Neural progenitor cell (in vitro differentiated cells): ENCODE measurements around the gene HCFC1. TPM values are rescaled to one million over a fixed set of nuclear protein-coding genes. Genes with fewer than 3 reads are reported as not detected.

Source experiments
- DNase-seq: peaks from one replicate; pipeline ENCODE4 v3.0.0-alpha.2; 2016; ENCODE audit warnings: low spot score
- H2AFZ ChIP-seq: fragments of 200-600 bp; sonication (generic); replicated peaks from 2 replicates; pipeline ENCODE4 v1.6.1; 2016; ENCODE audit warnings: antibody characterized with exemption
- H3F3A ChIP-seq: fragments of 200-600 bp; sonication (generic); 2 replicates; pipeline ENCODE4 v1.6.1; 2016; ENCODE audit warnings: antibody characterized with exemption, low read depth
- H3K27ac ChIP-seq: fragments of 200-600 bp; sonication (generic); 2 replicates; pipeline ENCODE4 v1.5.1; 2016; ENCODE audit warnings: mild to moderate bottlenecking
- H3K27me3 ChIP-seq: fragments of 200-600 bp; sonication (generic); 2 replicates; pipeline ENCODE4 v1.6.1; 2016; ENCODE audit warnings: mild to moderate bottlenecking, moderate library complexity
- H3K36me3 ChIP-seq: fragments of 200-600 bp; sonication (generic); 2 replicates; pipeline ENCODE4 v1.5.1; 2016
- H3K4me1 ChIP-seq: fragments of 200-600 bp; sonication (generic); 2 replicates; pipeline ENCODE4 v1.6.1; 2016; ENCODE audit warnings: mixed run types
- H3K4me2 ChIP-seq: fragments of 200-600 bp; sonication (generic); 2 replicates; pipeline ENCODE4 v1.6.1; 2016
- H3K4me3 ChIP-seq: fragments of 200-600 bp; sonication (generic); 2 replicates; pipeline ENCODE4 v1.5.1; 2016
- H3K79me2 ChIP-seq: fragments of 200-600 bp; sonication (generic); 2 replicates; pipeline ENCODE4 v1.6.1; 2016; ENCODE audit warnings: low read depth
- H3K9ac ChIP-seq: fragments of 200-600 bp; sonication (generic); 2 replicates; pipeline ENCODE4 v1.6.1; 2016
- H3K9me3 ChIP-seq: fragments of 200-600 bp; sonication (generic); 2 replicates; pipeline ENCODE4 v1.5.1; 2016; ENCODE audit warnings: low read depth
- H4K20me1 ChIP-seq: fragments of 200-600 bp; sonication (generic); 2 replicates; pipeline ENCODE4 v1.6.1; 2016; ENCODE audit warnings: low read depth
- H3K27ac Mint-ChIP-seq: 3 replicates; pipeline ENCODE4 v1.8.0; 2021; ENCODE audit warnings: mixed read lengths
- H3K27me3 Mint-ChIP-seq: 2 replicates; pipeline ENCODE4 v1.8.0; 2022; ENCODE audit warnings: low read depth, mild to moderate bottlenecking, inconsistent platforms, moderate library complexity, mixed read lengths; ENCODE audit not compliant: insufficient read depth
- H3K36me3 Mint-ChIP-seq: 3 replicates; pipeline ENCODE4 v1.8.0; 2021; ENCODE audit warnings: mixed read lengths
- H3K4me1 Mint-ChIP-seq: 3 replicates; pipeline ENCODE4 v1.8.0; 2021; ENCODE audit warnings: mixed read lengths
- H3K4me3 Mint-ChIP-seq: 3 replicates; pipeline ENCODE4 v1.8.0; 2021; ENCODE audit warnings: mild to moderate bottlenecking, moderate library complexity, mixed read lengths
- H3K9me3 Mint-ChIP-seq: 3 replicates; pipeline ENCODE4 v1.8.0; 2020; ENCODE audit warnings: mixed read lengths
- EZH2 ChIP-seq: fragments of 200-600 bp; sonication (generic); IDR thresholded peaks from 2 replicates; pipeline ENCODE4 v1.6.1; 2017; ENCODE audit warnings: antibody characterized with exemption, mild to moderate bottlenecking, moderate library complexity
- EZH2phosphoT487 ChIP-seq: fragments of 200-600 bp; sonication (generic); IDR thresholded peaks from 2 replicates; pipeline ENCODE4 v1.6.1; 2017; ENCODE audit warnings: antibody characterized with exemption
- total RNA-seq: library from RNA; depleted of rRNA; stranded (reverse); fragments of >200 nt; gene quantifications from 2 replicates; pipeline ENCODE4 v1.2.3, GENCODE V29; 2015; ENCODE audit warnings: low replicate concordance
- TF ChIP-seq, protein P1 (sequence below): fragments of 200-600 bp; sonication (generic); IDR thresholded peaks from 2 replicates; pipeline ENCODE4 v1.5.1; 2017; ENCODE audit warnings: antibody characterized with exemption, mild to moderate bottlenecking

Gene HCFC1
- total RNA-seq, 1 donor from 2014 or later: 20.7 TPM

DNA sequence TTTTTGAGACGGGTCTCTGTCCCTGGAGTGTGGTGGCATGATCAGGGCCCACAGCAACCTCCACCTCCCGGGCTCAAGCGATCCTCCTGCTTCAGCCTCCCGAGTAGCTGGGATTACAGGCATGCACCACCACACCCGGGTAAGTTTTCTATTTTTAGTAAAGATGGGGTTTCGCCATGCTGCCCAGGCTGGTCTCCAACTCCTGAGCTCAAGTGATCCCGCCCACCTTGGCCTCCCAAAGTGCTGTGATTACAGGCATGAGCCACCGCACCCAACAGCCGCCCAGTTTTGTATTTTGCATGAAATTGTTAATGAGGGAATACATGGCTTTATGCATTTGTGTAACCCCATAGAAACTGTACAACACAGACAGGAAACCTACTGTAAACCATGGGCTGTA is 42.8 kb downstream of the HCFC1 start:
- Histone ChIP-seq H3K9ac (no peak overlapping the region), H3F3A (peaks cover 28% of the 10 kb centered on the region), H2AFZ (no peak overlapping the region), H3K9me3 (no peaks in the 10 kb centered on the region), H3K4me2 (peak overlapping the region; percentile 42), H3K36me3 (no peaks in the 10 kb centered on the region), H3K4me3 (peak overlapping the region; percentile 14), H4K20me1 (no peaks in the 10 kb centered on the region), H3K79me2 (peaks cover 11% of the 10 kb centered on the region), H3K4me1 (peaks cover 8% of the 10 kb centered on the region), H3K27me3 (peaks cover 10% of the 10 kb centered on the region), H3K27ac (no peak overlapping the region)
- peak overlapping the region; percentile 8 for H3K4me3 Mint-ChIP-seq
- peaks cover 4% of the 10 kb centered on the region for H3K36me3 Mint-ChIP-seq
- peaks cover 24% of the 10 kb centered on the region for H3K4me1 Mint-ChIP-seq
- no peak for DNase-seq
- TF ChIP-seq, protein P1, sequence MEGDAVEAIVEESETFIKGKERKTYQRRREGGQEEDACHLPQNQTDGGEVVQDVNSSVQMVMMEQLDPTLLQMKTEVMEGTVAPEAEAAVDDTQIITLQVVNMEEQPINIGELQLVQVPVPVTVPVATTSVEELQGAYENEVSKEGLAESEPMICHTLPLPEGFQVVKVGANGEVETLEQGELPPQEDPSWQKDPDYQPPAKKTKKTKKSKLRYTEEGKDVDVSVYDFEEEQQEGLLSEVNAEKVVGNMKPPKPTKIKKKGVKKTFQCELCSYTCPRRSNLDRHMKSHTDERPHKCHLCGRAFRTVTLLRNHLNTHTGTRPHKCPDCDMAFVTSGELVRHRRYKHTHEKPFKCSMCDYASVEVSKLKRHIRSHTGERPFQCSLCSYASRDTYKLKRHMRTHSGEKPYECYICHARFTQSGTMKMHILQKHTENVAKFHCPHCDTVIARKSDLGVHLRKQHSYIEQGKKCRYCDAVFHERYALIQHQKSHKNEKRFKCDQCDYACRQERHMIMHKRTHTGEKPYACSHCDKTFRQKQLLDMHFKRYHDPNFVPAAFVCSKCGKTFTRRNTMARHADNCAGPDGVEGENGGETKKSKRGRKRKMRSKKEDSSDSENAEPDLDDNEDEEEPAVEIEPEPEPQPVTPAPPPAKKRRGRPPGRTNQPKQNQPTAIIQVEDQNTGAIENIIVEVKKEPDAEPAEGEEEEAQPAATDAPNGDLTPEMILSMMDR: no peak
- TF ChIP-seq EZH2phosphoT487 (no peak), EZH2 (no peak)
- peaks cover 9% of the 10 kb centered on the region for H3K27me3 Mint-ChIP-seq
- no peak overlapping the region for H3K27ac Mint-ChIP-seq
- H3K9me3 Mint-ChIP-seq: peaks cover 5% of the 10 kb centered on the region

DNA sequence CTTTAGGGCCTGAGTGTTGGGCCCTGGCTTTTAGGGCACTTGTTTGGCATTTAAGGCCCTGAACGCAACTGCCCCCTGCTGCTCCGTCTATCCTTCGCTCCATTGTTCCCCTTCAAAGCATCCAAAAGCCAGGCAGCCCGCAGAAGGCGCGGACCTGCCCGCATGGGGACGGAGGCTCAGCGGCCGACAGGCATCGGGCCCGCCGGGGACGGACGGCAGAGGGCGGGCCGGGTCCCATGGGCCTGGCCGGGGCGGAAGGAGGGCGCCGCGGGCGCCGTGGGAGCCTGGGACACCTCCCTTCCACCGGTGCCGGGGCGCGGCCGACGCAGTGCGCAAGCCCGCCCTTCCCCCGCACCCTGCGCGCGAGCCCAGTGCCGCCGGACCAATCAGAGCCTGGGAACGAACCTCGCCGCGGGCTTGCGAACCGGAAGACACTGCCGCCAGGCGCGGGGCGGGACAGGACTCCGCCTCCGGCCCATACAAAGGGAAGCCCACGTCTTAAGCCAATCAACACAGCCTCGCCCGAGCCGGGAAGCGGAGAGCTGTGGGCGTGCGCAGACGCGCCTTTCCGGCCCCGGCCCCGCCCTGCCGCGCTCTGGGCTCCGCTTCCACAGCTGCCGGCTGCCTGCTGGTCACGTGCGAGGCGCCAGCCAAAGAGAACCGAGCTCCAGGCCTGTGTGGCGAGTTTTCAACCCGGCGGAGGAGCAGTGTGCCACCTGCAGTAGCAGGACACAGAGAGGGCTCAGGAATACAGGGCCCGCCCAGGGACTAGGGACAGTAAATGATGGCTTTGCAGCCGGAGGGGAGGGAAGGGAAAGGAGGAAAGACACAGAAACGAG is 43.5 kb downstream of the HCFC1 start:
- Histone ChIP-seq H4K20me1 (no peaks in the 10 kb centered on the region), H3K27me3 (peaks cover 10% of the 10 kb centered on the region), H3K36me3 (no peaks in the 10 kb centered on the region), H2AFZ (no peak overlapping the region), H3K27ac (peak overlapping the region; percentile 92), H3K4me1 (peaks cover 8% of the 10 kb centered on the region), H3K4me3 (peak overlapping the region; percentile 63), H3K4me2 (peak overlapping the region; percentile 85), H3K79me2 (peaks cover 4% of the 10 kb centered on the region), H3K9me3 (no peaks in the 10 kb centered on the region), H3K9ac (peak overlapping the region; percentile 58), H3F3A (peaks cover 28% of the 10 kb centered on the region)
- Mint-ChIP-seq H3K36me3 (peaks cover 4% of the 10 kb centered on the region), H3K4me1 (peaks cover 20% of the 10 kb centered on the region), H3K4me3 (peak overlapping the region; percentile 87), H3K9me3 (peaks cover 4% of the 10 kb centered on the region), H3K27ac (peak overlapping the region; percentile 90), H3K27me3 (peaks cover 9% of the 10 kb centered on the region)
- peak; percentile 97 for DNase-seq
- no peak for TF ChIP-seq EZH2
- no peak for TF ChIP-seq EZH2phosphoT487
- TF ChIP-seq, protein P1: no peak

DNA sequence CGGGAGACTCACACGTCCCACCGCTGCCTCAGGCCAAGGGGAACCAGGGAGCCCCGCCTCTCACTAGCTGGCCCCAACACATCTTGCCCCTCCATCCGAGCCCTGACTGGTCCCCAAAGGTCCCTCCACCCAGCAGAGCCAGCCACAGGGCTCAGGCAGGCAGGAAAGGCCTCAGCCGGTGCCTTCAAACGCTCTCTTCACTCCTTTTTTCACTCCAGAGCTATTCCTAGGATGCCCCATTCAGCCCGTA is 44.0 kb downstream of the HCFC1 start:
- TF ChIP-seq EZH2 (no peak), EZH2phosphoT487 (no peak)
- TF ChIP-seq, protein P1: no peak
- Histone ChIP-seq H3K4me2 (peak overlapping the region; percentile 85), H3K9ac (peak overlapping the region; percentile 58), H3F3A (peaks cover 28% of the 10 kb centered on the region), H3K27me3 (peaks cover 10% of the 10 kb centered on the region), H2AFZ (no peak overlapping the region), H4K20me1 (no peaks in the 10 kb centered on the region), H3K27ac (peak overlapping the region; percentile 92), H3K9me3 (no peaks in the 10 kb centered on the region), H3K4me3 (peak overlapping the region; percentile 63), H3K4me1 (peaks cover 8% of the 10 kb centered on the region), H3K79me2 (no peaks in the 10 kb centered on the region), H3K36me3 (no peaks in the 10 kb centered on the region)
- no peak for DNase-seq
- peaks cover 2% of the 10 kb centered on the region for H3K36me3 Mint-ChIP-seq
- peaks cover 22% of the 10 kb centered on the region for H3K4me1 Mint-ChIP-seq
- H3K27ac Mint-ChIP-seq: peak overlapping the region; percentile 90
- H3K4me3 Mint-ChIP-seq: peak overlapping the region; percentile 87
- H3K27me3 Mint-ChIP-seq: peaks cover 9% of the 10 kb centered on the region
- H3K9me3 Mint-ChIP-seq: peaks cover 6% of the 10 kb centered on the region
